H1 (cell line): ENCODE measurements around the gene POLR3A. TPM values are rescaled to one million over a fixed set of nuclear protein-coding genes. Genes with fewer than 3 reads are reported as not detected.

ENCODE experiments used
- BRCA1 ChIP-seq: IDR thresholded peaks from 2 replicates; pipeline ENCODE4 v1.6.1; 2012; ENCODE audit warnings: low read depth, low read length, improper control_type of control experiment
- KDM4A ChIP-seq: IDR thresholded peaks from one replicate; pipeline ENCODE4 v1.7.1; 2012; ENCODE audit warnings: low read depth, mild to moderate bottlenecking, moderate library complexity, low read length, inconsistent platforms; ENCODE audit not compliant: severe bottlenecking
- MAFK ChIP-seq: IDR thresholded peaks from 2 replicates; pipeline ENCODE4 v1.6.1; 2012; ENCODE audit warnings: low read depth, mild to moderate bottlenecking, improper control_type of control experiment, low read length
- TCF12 ChIP-seq: IDR thresholded peaks from 2 replicates; pipeline ENCODE4 v1.6.1; 2011; ENCODE audit warnings: low read depth, mild to moderate bottlenecking, low read length
- TEAD4 ChIP-seq: IDR thresholded peaks from 2 replicates; pipeline ENCODE4 v1.6.1; 2012; ENCODE audit warnings: low read depth, low read length, inconsistent platforms, mixed read lengths
- polyA plus RNA-seq, 7 experiments: library from polyadenylated mRNA; depleted of rRNA in 3 of 7; stranded (reverse) in 5 of 7; unstranded in 2 of 7; fragments of >200 nt in 5 of 7; fragments of 200-250 nt in 2 of 7; gene quantifications; 1 replicate in 5 of 7; 2 replicates in 1 of 7; 4 replicates in 1 of 7; pipeline versions ENCODE4 v1.2.1 to v1.2.3, GENCODE V29; 2011 to 2013; ENCODE audit warnings: missing spikeins in 2 of 7, mixed read lengths in 2 of 7
- total RNA-seq: library from RNA; stranded (reverse); fragmentation: NEBNext Ultra II Directional; extraction: Animal tissue kit (Norgen Biotek cat#: 25700); gene quantifications from 2 replicates; pipeline ENCODE4 v1.2.1, GENCODE V29; 2021
- TF ChIP-seq, protein P1 (sequence below): fragments of 300-600 bp; sonication (generic); IDR thresholded peaks from 2 replicates; pipeline ENCODE4 v1.7.1; 2012; ENCODE audit warnings: low read length, moderate library complexity, mild to moderate bottlenecking, inconsistent platforms; ENCODE audit not compliant: insufficient replicate concordance

Gene POLR3A
- total and polyA plus RNA-seq, 2 of the 8 experiments (the other 6 are each of a cell fraction or from before 2014, with no cell fraction given): 11.3 to 38.6 TPM

- TF ChIP-seq, protein P1, sequence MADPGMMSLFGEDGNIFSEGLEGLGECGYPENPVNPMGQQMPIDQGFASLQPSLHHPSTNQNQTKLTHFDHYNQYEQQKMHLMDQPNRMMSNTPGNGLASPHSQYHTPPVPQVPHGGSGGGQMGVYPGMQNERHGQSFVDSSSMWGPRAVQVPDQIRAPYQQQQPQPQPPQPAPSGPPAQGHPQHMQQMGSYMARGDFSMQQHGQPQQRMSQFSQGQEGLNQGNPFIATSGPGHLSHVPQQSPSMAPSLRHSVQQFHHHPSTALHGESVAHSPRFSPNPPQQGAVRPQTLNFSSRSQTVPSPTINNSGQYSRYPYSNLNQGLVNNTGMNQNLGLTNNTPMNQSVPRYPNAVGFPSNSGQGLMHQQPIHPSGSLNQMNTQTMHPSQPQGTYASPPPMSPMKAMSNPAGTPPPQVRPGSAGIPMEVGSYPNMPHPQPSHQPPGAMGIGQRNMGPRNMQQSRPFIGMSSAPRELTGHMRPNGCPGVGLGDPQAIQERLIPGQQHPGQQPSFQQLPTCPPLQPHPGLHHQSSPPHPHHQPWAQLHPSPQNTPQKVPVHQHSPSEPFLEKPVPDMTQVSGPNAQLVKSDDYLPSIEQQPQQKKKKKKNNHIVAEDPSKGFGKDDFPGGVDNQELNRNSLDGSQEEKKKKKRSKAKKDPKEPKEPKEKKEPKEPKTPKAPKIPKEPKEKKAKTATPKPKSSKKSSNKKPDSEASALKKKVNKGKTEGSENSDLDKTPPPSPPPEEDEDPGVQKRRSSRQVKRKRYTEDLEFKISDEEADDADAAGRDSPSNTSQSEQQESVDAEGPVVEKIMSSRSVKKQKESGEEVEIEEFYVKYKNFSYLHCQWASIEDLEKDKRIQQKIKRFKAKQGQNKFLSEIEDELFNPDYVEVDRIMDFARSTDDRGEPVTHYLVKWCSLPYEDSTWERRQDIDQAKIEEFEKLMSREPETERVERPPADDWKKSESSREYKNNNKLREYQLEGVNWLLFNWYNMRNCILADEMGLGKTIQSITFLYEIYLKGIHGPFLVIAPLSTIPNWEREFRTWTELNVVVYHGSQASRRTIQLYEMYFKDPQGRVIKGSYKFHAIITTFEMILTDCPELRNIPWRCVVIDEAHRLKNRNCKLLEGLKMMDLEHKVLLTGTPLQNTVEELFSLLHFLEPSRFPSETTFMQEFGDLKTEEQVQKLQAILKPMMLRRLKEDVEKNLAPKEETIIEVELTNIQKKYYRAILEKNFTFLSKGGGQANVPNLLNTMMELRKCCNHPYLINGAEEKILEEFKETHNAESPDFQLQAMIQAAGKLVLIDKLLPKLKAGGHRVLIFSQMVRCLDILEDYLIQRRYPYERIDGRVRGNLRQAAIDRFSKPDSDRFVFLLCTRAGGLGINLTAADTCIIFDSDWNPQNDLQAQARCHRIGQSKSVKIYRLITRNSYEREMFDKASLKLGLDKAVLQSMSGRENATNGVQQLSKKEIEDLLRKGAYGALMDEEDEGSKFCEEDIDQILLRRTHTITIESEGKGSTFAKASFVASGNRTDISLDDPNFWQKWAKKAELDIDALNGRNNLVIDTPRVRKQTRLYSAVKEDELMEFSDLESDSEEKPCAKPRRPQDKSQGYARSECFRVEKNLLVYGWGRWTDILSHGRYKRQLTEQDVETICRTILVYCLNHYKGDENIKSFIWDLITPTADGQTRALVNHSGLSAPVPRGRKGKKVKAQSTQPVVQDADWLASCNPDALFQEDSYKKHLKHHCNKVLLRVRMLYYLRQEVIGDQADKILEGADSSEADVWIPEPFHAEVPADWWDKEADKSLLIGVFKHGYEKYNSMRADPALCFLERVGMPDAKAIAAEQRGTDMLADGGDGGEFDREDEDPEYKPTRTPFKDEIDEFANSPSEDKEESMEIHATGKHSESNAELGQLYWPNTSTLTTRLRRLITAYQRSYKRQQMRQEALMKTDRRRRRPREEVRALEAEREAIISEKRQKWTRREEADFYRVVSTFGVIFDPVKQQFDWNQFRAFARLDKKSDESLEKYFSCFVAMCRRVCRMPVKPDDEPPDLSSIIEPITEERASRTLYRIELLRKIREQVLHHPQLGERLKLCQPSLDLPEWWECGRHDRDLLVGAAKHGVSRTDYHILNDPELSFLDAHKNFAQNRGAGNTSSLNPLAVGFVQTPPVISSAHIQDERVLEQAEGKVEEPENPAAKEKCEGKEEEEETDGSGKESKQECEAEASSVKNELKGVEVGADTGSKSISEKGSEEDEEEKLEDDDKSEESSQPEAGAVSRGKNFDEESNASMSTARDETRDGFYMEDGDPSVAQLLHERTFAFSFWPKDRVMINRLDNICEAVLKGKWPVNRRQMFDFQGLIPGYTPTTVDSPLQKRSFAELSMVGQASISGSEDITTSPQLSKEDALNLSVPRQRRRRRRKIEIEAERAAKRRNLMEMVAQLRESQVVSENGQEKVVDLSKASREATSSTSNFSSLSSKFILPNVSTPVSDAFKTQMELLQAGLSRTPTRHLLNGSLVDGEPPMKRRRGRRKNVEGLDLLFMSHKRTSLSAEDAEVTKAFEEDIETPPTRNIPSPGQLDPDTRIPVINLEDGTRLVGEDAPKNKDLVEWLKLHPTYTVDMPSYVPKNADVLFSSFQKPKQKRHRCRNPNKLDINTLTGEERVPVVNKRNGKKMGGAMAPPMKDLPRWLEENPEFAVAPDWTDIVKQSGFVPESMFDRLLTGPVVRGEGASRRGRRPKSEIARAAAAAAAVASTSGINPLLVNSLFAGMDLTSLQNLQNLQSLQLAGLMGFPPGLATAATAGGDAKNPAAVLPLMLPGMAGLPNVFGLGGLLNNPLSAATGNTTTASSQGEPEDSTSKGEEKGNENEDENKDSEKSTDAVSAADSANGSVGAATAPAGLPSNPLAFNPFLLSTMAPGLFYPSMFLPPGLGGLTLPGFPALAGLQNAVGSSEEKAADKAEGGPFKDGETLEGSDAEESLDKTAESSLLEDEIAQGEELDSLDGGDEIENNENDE: no peak
- TF ChIP-seq BRCA1 (no peak), KDM4A (no peak), MAFK (no peak), TEAD4 (no peak), TCF12 (no peak)
Observed at GRCh38 chr10:77977016-77977415, 52.3 kb downstream of the POLR3A start (continued).
